Measurements from ENCODE around the gene LMO7.

- peak in 1 of 3 donors; percentile 34 for TF ChIP-seq CTCF (IDR thresholded peaks at IDR 0.05)
- no peak for TF ChIP-seq POLR2A (IDR thresholded peaks at IDR 0.05)
Measured at GRCh38 chr13:75876142-75877050, 240.3 kb downstream of the LMO7 start.
